Glomerular visceral epithelial cell (primary cell): ENCODE data around the gene GLT1D1.
"Not testable (repeated sequence)": the region's sequence is repeated elsewhere in the genome, so short reads cannot be mapped to it uniquely, and the experiment has no call there.

Source experiments
- DNase-seq: peaks from one replicate; pipeline ENCODE4 v3.0.0-alpha.2; 2016; ENCODE audit errors: extremely low spot score

The GLT1D1 gene

DNA sequence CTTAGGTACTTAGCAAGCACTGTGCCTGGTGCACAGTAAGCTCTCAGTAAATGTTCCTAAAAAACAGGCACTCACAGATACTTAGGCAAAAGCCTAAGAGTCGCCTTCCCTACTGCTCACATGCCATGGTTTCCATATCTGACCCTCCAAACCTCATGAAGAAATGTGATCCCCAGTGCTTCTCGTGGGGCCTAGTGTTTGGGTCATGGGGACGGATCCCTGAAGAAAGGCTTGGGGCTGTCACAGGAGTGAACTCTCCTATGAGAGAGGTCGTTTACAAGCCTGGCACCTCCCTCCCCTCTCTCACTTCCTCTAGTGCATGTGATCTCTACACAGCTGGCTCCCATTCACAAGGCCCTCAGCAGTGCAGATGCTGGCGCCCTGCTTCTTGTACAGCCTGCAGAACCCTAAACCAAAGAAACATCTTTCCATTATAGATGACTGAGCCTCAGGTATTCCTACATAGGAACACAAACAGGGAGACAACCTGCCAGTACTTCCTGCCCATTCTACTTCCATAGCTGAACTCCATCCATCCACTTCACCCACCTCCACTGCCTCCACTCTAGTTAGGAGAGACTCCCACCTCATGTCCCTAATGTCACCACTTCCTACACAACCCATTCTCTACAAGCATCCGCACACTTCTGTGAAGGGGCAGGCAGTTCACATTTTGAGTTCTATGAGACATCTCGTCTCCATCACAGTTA is 32.4 kb upstream of the GLT1D1 start:
- no peak for DNase-seq

DNA sequence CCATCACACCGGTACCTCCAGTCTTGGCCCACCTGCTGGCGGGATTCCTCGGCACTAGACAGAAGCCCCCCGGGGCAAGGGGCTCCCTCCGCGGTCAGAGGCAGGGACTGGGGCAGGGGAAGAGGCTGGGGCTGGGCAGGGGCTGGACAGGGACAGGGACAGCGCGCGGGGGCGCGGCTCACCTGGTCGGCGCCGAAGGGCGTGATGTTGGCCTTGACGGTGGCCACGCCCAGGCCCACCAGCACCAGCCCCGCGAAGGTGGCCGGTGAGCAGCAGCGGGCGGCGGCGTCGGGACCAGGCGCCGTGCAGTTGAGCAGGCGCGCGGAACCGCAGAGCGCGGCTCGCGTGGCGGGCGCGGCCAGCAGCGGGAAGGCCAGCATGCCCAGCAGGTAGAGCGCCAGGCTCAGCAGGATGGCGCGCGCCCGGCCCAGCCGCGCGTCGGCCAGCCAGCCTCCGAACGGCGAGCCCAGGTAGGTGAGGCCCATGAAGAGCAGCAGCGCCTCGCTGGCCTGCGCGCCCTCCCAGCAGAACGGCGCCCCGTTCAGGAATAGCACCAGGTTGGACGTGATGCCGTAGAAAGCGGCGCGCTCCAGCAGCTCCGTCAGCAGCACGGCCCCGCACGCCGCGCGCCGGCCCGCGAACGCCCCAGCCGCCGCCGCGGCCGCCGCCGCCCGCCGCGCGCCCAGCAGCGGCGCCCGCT is 29.9 kb upstream of the GLT1D1 start:
- peak; percentile 28 for DNase-seq

DNA sequence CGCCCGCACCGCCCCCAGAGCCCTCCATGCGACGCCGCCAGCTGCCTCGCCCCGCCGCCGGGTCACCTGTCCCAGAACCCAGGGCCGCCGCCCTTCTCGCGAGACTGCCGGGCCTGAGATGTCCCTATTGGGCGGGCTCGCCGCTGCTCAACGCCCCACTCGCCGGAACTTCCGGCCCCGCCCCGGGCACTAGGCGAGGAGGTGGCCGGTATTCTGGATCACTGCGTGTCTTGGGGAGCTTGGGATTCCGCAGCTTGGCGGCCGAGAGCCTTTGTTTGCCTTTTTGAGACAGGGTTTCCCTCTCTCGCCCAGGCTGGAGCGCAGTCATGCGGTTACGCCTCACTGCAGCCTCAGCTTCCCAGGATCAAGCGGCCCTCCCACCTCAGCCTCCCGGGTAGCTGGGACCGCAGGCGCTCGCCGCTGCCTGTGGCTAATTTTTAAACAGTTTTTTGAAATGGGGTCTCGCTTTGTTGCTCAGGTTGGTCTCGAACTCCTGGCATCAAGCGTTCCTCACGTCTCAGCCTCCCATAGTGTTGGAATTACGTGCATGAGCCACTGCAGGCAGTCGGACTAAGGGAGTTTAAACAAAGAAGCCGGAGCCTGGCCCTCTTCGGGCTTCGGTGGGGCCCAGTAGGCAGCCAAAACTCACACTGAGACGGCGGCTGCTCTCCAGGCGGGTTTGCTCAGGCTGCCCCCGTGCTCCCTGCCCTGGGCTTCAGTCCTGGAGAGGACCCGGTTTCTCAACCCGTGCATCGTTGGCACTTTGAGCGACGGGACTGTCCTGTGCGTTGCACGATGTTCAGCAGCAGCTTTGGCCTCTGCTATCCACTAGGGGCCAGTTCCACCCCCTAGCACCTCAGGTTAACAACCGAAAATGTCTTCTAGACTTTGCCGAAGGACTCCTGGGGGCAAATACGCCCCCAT is 29.1 kb upstream of the GLT1D1 start, which contains the start of gene SLC15A4:
SLC15A4 (minus strand) TSS at position 43 of the 924 bp plus-strand sequence; CDS start at position 28, 15 bp downstream.
- DNase-seq: peak; percentile 92

DNA sequence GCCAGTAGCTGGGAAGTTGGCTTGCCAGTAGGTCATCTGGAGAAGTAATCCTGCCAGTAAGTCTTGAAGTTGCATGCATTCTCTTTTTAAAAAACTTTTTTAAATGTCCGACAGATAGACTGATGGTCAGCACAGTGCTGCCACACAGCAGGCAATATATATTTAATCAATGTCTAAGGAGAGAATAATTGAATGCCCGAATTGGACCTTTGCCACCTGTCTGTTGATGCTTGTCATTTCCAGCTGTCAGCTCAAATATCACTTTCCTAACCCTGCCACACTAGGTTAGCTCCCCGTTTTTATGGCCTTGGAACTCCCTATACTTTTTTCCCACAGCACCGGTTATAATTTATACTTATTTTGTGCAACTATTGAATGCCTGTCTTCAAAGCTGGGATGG is 27.4 kb upstream of the GLT1D1 start:
- no peak for DNase-seq

DNA sequence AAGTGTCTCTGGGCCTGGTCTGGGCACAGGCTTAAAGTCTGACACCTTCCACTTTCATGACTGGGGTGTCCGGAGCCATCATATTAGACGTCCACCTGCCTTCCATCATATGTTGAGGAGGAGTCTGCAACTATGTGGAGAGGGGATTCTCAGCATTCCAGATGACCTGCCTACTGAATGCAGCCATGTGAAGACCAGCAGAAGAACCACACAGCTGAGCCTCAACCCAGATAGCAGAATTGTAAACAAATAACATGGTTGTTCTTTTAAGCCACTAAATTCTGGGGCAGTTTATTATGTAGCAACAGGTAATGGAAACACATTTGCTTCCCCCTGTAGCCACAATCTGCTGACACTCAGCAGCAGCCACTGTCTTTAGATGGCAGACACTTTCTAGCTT is 25.6 kb upstream of the GLT1D1 start:
- DNase-seq: no peak

DNA sequence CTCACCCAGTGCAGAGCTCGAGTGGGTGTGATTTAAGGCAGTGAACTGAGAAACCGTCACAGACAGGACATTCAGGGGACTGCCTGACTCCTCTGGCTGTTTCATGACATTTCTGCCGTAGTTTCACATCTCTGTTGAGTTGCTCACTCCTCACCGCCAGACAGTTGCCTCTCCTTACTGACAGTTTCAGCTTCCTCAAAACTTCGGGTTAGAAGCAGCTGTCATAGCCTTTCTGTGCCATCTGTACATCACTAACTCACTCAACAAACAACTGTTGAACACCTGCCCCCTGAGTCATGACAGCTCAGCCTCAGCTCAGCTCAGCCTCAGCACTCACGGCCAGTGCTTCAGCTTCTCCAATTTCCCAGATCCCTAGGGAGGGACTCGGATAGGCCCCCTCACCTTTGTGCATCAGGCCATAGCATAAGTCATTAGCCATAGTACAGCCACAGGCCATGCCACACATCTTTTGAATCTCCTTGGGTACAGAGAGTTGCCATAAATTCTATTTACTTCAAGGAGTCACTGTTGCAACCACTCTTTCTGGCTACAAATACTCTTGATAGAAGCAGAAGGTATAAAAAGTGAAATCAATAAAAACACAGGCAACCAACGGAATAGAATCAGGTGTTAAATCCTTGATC is 23.3 kb upstream of the GLT1D1 start:
- no peak for DNase-seq

DNA sequence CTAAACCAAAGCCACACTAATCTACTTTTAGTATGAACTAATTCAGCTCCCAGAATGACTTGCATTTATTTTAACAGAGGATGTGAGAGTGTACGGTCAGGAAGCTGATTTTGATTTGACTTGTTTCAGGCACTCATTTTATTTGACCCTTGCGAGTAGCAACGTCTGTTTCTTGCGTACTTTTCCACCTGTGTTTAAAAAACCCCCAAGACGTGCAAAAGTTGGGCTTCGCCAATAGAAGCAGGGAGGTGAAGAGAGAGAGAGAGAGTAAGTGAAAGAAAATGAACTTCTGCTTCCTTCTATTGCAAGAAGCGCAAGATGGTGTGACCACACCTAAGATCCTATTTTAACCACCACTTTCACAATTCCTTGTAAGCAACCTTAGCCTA is 22.8 kb upstream of the GLT1D1 start:
- DNase-seq: no peak

DNA sequence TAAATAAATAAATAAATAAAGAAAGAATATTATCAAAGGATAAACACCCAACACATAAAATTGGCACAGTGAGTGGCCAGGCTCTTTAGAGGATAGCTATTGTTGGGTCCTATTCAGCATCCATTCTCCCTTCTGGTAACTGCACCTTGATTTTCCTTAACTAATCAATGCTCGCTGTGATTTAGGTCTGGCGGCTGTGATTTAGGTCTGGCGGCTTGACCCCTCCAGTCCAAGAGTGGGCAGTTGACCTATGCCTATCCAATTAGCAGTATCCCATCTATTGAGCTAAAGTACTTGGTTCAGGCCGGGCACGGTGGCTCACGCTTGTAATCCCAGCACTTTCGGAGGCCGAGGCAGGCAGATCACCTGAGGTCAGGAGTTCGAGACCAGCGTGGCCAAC is 19.9 kb upstream of the GLT1D1 start:
- no peak for DNase-seq

DNA sequence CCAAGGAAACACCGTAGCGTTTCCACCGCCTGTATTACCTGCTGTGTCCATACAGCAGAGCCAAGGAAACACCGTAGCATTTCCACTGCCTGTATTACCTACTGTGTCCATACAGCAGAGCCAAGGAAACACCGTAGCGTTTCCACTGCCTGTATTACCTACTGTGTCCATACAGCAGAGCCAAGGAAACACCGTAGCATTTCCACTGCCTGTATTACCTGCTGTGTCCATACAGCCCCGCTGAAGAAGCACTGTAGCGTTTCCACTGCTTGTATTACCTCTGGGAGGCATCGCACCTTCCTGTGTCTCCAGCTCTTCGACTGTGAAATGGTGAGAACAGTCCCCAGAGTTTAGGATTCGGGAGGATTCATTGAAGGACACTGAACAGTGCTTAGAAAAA is 13.4 kb upstream of the GLT1D1 start:
- not testable (repeated sequence) for DNase-seq

DNA sequence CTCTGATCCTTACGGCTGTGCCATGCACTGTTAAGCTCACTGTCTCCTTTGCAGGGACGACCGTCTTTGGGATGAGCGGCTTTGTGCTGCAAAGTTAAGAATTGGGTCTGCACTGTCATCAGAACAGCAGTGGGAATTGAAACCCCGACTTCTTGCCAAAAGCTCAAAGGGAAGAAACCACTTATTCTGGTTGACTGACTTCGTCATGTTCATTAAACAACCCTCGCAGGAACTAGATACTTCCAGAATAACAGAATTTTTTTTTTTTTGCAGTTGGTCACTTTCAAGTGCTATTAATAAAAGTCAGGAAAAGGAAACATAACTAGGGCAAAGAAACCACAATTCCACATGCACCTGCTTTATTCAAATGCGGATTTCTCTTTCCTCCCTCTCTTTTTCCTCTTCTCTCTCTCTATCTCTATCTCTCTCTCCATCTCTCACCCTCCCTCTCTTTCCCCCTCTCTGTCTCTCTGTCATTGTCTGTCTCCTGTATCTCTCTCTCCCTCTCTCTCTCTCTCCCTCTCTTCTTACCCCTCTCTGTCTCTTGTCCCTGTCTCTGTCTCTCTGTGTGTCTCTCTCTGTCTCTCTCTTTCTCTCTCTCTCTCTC is 12.3 kb upstream of the GLT1D1 start:
- no peak for DNase-seq

DNA sequence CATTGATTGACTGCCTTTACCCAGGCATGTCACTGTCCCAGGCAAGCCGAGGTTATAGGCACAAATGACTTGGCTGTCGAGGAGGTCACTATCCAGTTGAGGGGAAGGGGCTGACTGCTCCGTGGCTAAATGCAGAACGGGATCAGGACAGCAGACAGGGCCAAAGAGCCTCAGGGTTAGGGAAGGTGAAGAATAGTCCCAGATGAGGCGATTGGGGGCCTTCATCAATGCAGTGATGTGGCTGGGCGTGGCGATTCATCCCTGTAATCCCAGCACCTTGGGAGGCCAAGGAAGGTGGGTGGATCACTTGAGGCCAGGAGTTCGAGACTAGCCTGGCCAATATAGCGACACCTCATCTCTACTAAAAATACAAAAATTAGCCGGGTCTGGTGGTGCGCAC is 10.7 kb upstream of the GLT1D1 start:
- DNase-seq: no peak

DNA sequence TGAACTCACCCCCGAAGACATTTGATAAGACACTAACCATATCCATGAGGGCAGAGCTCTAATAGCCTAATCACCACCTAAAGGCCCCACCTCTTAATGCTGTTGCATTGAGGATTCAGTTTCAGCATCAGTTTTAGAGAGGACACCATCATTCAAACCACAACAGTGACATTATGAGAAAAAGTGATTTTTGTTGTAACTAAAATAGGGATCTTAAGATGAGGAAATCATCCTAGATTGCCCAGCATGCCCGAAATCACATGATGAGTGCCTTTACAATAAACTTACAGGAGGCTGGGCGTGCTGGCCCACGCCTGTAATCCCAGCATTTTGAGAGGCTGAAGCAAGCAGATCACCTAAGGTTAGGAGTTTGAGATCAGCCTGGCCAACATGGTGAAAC is 9.7 kb upstream of the GLT1D1 start:
- DNase-seq: no peak

DNA sequence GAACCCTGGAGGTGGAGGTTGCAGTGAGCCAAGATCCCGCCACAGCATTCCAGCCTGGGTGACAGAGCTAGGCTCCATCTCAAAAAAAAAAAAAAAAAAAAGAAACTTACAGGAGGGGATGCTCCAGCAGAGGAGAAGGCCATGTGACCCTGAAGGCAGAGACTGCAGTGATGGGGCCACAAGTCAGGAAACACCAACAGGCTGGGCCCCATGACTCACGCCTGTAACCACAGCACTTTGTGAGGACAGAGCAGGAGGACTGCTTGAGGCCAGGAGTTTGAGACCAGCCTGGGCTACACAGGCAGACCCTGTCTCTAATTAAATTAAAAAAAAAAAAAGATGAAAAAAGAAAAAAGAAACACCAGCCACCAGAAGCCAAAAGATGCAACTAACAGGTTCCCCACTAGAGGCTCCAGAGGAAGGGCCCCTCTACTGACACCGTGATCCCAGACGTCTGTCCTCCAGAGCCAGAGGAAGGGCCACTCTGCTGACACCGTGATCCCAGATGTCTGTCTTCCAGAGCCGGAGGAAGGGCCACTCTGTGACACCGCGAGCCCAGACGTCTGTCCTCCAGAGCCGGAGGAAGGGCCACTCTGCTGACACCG is 9.1 kb upstream of the GLT1D1 start:
- DNase-seq: no peak

DNA sequence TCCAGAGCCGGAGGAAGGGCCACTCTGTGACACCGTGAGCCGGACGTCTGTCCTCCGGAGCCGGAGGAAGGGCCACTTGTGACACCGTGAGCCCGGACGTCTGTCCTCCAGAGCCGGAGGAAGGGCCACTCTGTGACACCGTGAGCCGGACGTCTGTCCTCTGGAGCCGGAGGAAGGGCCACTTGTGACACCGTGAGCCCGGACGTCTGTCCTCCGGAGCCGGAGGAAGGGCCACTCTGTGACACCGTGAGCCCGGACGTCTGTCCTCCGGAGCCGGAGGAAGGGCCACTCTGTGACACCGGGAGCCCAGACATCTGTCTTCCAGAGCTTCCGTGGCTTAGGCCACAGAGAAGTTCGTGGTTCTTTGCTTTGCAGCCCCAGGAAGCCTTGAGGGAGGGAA is 6.6 kb upstream of the GLT1D1 start:
- not testable (repeated sequence) for DNase-seq

DNA sequence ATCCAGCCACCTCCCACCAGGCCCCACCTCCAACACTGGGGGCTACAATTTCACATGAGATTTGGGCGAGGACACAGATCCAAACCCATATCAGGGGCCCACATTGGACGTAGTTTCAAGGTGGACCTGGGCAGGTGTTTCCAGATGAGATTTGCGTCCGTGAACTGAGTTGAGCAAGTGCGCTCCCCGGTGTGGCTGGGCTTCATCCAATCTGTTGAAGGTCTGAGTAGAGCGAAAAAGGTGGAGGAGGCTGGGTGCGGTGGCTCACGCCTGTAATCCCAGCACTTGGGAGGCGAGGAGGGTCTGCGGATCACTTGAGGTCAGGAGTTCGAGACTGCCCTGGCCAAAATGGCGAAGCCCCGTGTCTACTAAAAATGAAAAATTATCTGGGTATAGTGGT is 4.9 kb upstream of the GLT1D1 start:
- DNase-seq: no peak

DNA sequence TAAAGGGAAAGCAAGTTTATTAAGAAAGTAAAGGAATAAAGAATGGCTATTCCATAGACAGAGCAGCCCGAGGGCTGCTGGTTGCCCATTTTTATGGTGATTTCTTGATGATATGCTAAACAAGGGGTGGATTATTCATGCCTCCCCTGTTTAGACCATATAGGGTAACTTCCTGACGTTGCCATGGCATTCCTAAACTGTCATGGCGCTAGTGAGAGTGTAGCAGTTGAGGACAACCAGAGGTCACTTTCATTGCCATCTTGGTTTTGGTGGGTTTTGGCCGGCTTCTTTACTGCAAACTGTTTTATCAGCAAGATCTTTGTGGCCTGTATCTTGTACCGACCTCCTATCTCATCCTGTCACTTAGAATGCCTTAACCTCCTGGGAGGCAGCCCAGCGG is 3.5 kb upstream of the GLT1D1 start:
- DNase-seq: not testable (repeated sequence)

DNA sequence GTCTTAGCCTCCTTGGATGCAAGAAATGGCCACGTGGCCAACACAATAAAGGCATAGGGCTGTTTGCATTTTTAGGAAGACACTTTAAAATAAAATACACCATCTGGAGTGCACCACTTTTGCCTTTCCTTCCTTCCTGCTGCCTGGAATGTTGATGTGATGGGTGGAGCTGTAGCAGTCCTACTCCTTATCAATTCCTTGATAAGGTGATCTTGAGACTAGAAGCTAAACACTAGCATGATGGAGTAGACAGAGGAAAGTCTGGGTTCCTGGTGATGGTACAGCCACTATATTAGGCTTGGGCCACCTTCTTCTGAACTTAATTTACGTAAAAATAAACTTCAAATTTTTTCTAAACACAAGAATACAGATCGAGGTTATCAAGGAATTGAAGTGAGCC is 2.9 kb upstream of the GLT1D1 start:
- no peak for DNase-seq

DNA sequence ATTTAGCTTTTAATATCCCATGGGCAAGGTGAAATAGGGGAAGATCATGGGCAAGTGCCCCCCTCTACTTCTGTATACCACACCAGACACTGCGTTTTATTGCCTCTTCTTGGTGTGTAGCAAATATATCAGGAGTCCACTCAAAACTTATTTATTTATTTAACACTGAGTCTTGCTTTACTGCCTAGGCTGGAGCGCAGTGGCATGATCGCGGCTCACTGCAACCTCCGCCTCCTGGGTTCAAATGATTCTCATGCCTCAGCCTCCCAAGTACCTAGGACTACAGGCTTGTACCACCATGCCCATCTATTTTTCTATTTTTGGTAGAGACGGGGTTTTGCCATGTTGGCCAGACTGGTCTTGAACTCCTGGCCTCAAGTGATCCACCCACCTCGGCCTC is 1.8 kb upstream of the GLT1D1 start:
- DNase-seq: not testable (repeated sequence)

DNA sequence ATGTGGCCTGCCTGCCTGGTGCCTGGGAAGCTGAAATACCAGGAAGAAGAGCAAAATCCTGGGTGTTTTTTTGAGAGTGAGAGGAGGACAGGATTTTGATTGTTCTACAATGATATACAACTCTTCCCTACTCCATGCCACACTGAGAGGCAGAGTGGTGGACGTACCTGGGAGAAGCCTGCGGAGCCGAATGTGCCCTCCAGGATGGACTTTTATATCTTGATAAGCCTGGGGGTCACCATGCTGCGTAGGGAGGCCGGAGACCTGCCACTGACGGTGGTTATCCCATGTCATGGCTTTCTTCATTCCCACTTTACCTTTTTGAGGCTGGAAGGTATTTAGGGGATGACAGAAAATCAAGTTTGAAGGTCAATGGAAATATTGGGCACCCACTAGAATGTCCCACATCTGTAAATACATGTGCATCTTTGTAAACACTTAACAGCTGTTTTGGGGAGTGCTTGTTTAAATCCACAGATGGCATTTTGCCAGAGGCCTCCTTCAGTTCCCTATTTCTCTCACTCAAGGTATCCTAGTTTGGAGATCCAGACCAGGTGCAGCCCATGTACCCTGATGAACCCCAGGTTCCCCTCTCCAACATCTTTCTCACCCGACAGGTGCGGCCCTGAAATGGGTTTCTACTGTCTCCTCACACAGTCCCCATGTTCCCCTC is 1.1 kb upstream of the GLT1D1 start:
- no peak for DNase-seq

DNA sequence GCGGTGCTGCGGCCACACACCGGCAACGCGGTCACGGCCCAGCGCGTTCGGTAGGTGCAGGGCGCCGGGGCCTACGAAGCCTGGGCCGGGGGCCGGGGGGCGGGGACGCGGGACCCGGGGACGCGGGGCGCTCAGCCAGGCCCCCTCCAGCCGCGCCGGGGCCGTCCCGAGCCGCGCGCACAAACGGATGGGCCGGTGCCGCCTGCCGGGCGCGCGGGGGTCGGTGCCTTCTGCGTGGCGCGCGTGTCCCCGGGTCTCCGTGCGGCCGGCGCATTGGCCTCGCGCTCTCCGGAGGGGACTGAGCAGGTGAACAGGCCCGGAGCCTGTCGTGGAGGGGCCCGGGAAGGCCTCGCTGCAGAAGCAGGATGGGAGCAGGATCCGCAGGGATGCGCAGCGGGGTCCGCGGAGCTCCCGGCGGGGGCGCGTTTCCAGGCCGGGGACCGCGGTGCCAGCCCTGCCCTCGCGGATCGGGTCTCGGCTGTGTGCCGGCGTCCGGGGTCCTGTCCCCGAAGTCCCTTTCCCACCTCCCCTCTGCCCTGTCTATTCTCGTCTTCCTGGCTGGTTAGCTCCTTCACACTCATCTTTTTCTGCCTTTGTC is 421 bp downstream of the GLT1D1 start:
- DNase-seq: no peak
